ENCODE data around the gene CHST7. TPM values are rescaled to one million over a fixed set of nuclear protein-coding genes. Genes with fewer than 3 reads are reported as not detected.

The CHST7 gene
- total RNA-seq, 2 experiments from 2014 or later = 4.0 to 4.6 TPM

GRCh38 chrX:46599051-46599560 is 25.5 kb downstream of the CHST7 start:
- no peak overlapping the region for H3K4me3 ChIP-seq (ENCODE audit: low read length)

GRCh38 chrX:46601283-46601682 is 27.7 kb downstream of the CHST7 start:
- no peak for TF ChIP-seq CTCF (IDR thresholded peaks at IDR 0.05)
- ATAC-seq (ENCODE audit: poor library complexity) = no peak
- H3K4me1 ChIP-seq (ENCODE audit: insufficient read depth, low read length) = no peaks in the 10 kb centered on the region
- ChIA-PET CTCF (no interaction called here), POLR2A (interaction anchor here (0.6 kb wide), 1 partner anchor 48 kb away, joined by 3 read pairs; no protein-coding TSS in a partner anchor)
- no peaks in the 10 kb centered on the region for H3K9me3 ChIP-seq (ENCODE audit: control insufficient read depth in 1 of 2, insufficient read depth in 1 of 2, low read length in 2 of 2)
- Mint-ChIP-seq H3K27me3 (no peaks in the 10 kb centered on the region), H3K36me3 (ENCODE audit: low read depth) (no peaks in the 10 kb centered on the region), H3K4me1 (ENCODE audit: low read depth) (no peaks in the 10 kb centered on the region), H3K4me3 (no peak overlapping the region), H3K9me3 (no peaks in the 10 kb centered on the region), H3K27ac (no peak overlapping the region)
- DNase-seq = no peak
- intact Hi-C loops (cut with DNase I, micrococcal nuclease) = no loop called here
- H3K36me3 ChIP-seq (ENCODE audit: insufficient read depth, low read length) = peaks cover 2% of the 10 kb centered on the region
- no peaks in the 10 kb centered on the region for H3K27me3 ChIP-seq (ENCODE audit: control insufficient read depth in 1 of 2, insufficient read depth in 2 of 2, low read length in 2 of 2)
- no peak overlapping the region for H3K4me3 ChIP-seq (ENCODE audit: low read length)
- no peak overlapping the region for H3K27ac ChIP-seq (ENCODE audit: low read depth in 1 of 2, low read length in 2 of 2)

More at GRCh38 chrX:46599051-46599560, 25.5 kb downstream of the CHST7 start:
- Mint-ChIP-seq H3K27ac (no peak overlapping the region), H3K27me3 (no peaks in the 10 kb centered on the region), H3K36me3 (ENCODE audit: low read depth) (no peaks in the 10 kb centered on the region), H3K4me3 (no peak overlapping the region), H3K4me1 (ENCODE audit: low read depth) (no peaks in the 10 kb centered on the region), H3K9me3 (no peaks in the 10 kb centered on the region)
- TF ChIP-seq CTCF (IDR thresholded peaks at IDR 0.05) = no peak
- POLR2A ChIA-PET = no interaction called here
- Histone ChIP-seq H3K4me1 (ENCODE audit: insufficient read depth, low read length) (no peaks in the 10 kb centered on the region), H3K36me3 (ENCODE audit: insufficient read depth, low read length) (peaks cover 2% of the 10 kb centered on the region), H3K27me3 (ENCODE audit: control insufficient read depth in 1 of 2, insufficient read depth in 2 of 2, low read length in 2 of 2) (no peaks in the 10 kb centered on the region), H3K27ac (ENCODE audit: low read depth in 1 of 2, low read length in 2 of 2) (no peak overlapping the region), H3K9me3 (ENCODE audit: control insufficient read depth in 1 of 2, insufficient read depth in 1 of 2, low read length in 2 of 2) (no peaks in the 10 kb centered on the region)
- ATAC-seq (ENCODE audit: poor library complexity) (no peak), DNase-seq (no peak)
- intact Hi-C loops (cut with DNase I, micrococcal nuclease) = no loop called here
- CTCF ChIA-PET = interaction anchor here (1.1 kb wide), 1 partner anchor 8 kb away, joined by 3 read pairs; no protein-coding TSS in a partner anchor

- ChIA-PET CTCF (interaction anchor here (0.6 kb wide), 1 partner anchor 907 kb away, joined by 3 read pairs; no protein-coding TSS in a partner anchor), POLR2A (no interaction called here)
- DNase-seq (no peak), ATAC-seq (ENCODE audit: poor library complexity) (no peak)
- TF ChIP-seq CTCF (IDR thresholded peaks at IDR 0.05) = no peak
- Histone ChIP-seq H3K27ac (ENCODE audit: low read depth in 1 of 2, low read length in 2 of 2) (no peak overlapping the region), H3K36me3 (ENCODE audit: insufficient read depth, low read length) (peaks cover 2% of the 10 kb centered on the region), H3K4me3 (ENCODE audit: low read length) (no peak overlapping the region), H3K27me3 (ENCODE audit: control insufficient read depth in 1 of 2, insufficient read depth in 2 of 2, low read length in 2 of 2) (no peaks in the 10 kb centered on the region), H3K4me1 (ENCODE audit: insufficient read depth, low read length) (no peaks in the 10 kb centered on the region), H3K9me3 (ENCODE audit: control insufficient read depth in 1 of 2, insufficient read depth in 1 of 2, low read length in 2 of 2) (no peaks in the 10 kb centered on the region)
- Mint-ChIP-seq H3K27ac (no peak overlapping the region), H3K27me3 (no peaks in the 10 kb centered on the region), H3K36me3 (ENCODE audit: low read depth) (no peaks in the 10 kb centered on the region), H3K9me3 (no peaks in the 10 kb centered on the region), H3K4me1 (ENCODE audit: low read depth) (no peaks in the 10 kb centered on the region), H3K4me3 (no peak overlapping the region)
- intact Hi-C loops (cut with DNase I, micrococcal nuclease) = no loop called here
Observed at GRCh38 chrX:46602468-46603102, 29.0 kb downstream of the CHST7 start.

Measured in CD4-positive, alpha-beta T cell (primary cell).